ENCODE results near the gene FKBP3. TPM values are rescaled to one million over a fixed set of nuclear protein-coding genes. Genes with fewer than 3 reads are reported as not detected.
"Not testable (repeated sequence)": the region's sequence is repeated elsewhere in the genome, so short reads cannot be mapped to it uniquely, and the experiment has no call there.

FKBP3 gene
- total and polyA plus RNA-seq, 2 experiments from 2014 or later, result 114 to 699 TPM

DNA sequence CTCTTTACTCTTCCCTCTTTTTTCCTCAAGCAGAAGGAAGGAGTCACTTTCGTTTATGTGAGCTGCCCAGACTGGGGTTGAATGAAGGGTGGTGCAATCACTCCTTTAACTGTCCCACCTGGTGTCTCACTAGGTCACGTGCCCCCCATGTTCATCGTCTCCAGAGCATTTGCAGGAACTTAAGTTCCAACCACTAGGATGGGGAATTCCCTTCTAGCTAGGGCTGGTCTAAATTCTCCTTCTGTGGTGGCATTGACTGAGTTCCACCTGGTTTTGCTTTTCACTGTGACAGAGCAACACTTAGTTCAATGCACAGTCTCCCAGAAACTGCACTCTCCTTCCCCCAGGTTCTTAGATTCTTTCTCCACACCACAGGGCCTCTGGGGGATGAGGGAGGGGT, 10.9 kb upstream of the FKBP3 start (continued):
- TF ChIP-seq, protein P1, sequence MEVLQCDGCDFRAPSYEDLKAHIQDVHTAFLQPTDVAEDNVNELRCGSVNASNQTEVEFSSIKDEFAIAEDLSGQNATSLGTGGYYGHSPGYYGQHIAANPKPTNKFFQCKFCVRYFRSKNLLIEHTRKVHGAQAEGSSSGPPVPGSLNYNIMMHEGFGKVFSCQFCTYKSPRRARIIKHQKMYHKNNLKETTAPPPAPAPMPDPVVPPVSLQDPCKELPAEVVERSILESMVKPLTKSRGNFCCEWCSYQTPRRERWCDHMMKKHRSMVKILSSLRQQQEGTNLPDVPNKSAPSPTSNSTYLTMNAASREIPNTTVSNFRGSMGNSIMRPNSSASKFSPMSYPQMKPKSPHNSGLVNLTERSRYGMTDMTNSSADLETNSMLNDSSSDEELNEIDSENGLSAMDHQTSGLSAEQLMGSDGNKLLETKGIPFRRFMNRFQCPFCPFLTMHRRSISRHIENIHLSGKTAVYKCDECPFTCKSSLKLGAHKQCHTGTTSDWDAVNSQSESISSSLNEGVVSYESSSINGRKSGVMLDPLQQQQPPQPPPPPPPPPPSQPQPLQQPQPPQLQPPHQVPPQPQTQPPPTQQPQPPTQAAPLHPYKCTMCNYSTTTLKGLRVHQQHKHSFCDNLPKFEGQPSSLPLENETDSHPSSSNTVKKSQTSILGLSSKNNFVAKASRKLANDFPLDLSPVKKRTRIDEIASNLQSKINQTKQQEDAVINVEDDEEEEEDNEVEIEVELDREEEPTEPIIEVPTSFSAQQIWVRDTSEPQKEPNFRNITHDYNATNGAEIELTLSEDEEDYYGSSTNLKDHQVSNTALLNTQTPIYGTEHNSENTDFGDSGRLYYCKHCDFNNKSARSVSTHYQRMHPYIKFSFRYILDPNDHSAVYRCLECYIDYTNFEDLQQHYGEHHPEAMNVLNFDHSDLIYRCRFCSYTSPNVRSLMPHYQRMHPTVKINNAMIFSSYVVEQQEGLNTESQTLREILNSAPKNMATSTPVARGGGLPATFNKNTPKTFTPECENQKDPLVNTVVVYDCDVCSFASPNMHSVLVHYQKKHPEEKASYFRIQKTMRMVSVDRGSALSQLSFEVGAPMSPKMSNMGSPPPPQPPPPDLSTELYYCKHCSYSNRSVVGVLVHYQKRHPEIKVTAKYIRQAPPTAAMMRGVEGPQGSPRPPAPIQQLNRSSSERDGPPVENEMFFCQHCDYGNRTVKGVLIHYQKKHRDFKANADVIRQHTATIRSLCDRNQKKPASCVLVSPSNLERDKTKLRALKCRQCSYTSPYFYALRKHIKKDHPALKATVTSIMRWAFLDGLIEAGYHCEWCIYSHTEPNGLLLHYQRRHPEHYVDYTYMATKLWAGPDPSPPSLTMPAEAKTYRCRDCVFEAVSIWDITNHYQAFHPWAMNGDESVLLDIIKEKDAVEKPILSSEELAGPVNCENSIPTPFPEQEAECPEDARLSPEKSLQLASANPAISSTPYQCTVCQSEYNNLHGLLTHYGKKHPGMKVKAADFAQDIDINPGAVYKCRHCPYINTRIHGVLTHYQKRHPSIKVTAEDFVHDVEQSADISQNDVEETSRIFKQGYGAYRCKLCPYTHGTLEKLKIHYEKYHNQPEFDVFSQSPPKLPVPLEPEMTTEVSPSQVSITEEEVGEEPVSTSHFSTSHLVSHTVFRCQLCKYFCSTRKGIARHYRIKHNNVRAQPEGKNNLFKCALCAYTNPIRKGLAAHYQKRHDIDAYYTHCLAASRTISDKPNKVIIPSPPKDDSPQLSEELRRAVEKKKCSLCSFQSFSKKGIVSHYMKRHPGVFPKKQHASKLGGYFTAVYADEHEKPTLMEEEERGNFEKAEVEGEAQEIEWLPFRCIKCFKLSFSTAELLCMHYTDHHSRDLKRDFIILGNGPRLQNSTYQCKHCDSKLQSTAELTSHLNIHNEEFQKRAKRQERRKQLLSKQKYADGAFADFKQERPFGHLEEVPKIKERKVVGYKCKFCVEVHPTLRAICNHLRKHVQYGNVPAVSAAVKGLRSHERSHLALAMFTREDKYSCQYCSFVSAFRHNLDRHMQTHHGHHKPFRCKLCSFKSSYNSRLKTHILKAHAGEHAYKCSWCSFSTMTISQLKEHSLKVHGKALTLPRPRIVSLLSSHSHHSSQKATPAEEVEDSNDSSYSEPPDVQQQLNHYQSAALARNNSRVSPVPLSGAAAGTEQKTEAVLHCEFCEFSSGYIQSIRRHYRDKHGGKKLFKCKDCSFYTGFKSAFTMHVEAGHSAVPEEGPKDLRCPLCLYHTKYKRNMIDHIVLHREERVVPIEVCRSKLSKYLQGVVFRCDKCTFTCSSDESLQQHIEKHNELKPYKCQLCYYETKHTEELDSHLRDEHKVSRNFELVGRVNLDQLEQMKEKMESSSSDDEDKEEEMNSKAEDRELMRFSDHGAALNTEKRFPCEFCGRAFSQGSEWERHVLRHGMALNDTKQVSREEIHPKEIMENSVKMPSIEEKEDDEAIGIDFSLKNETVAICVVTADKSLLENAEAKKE (CRISPR knock-in tag; IDR thresholded peaks at IDR 0.05), result no peak
- no peak for TF ChIP-seq POLR2AphosphoS5 (IDR thresholded peaks at IDR 0.05; ENCODE audit: low read depth)

- Histone ChIP-seq H3K9me2 (ENCODE audit: insufficient read depth) (no peaks in the 10 kb centered on the region), H3K4me2 (no peak overlapping the region), H3K4me1 (ENCODE audit: insufficient read depth) (peaks cover 6% of the 10 kb centered on the region; the same call in 1 of the 2 replicates), H2AFZ (no peak overlapping the region), H4K20me1 (replicated peaks; ENCODE audit: insufficient read depth) (no peaks in the 10 kb centered on the region), H3F3A (replicated peaks; ENCODE audit: low read depth) (no peaks in the 10 kb centered on the region), H3K4me3 (no peak overlapping the region), H3K27me3 (ENCODE audit: insufficient read depth) (no peaks in the 10 kb centered on the region), H3K36me3 (ENCODE audit: insufficient read depth) (no peaks in the 10 kb centered on the region), H3K79me2 (replicated peaks; ENCODE audit: insufficient read depth) (peaks cover 59% of the 10 kb centered on the region), H3K27ac (ENCODE audit: low read depth) (no peak overlapping the region)
- H3K9me3 Mint-ChIP-seq, result no peaks in the 10 kb centered on the region
- no peaks in the 10 kb centered on the region for H3K27me3 Mint-ChIP-seq (ENCODE audit: insufficient read depth, low read depth, poor library complexity)
- no peak overlapping the region for H3K4me3 Mint-ChIP-seq
- TF ChIP-seq EZH2phosphoT487 (IDR thresholded peaks at IDR 0.05; ENCODE audit: unreplicated experiment), result no peak
- no peak overlapping the region for H3K27ac Mint-ChIP-seq
- peaks cover 20% of the 10 kb centered on the region for H3K36me3 Mint-ChIP-seq (ENCODE audit: low read depth)
- ATAC-seq, result no peak
- DNase-seq (ENCODE audit: low spot score), result no peak
- peaks cover 4% of the 10 kb centered on the region for H3K4me1 Mint-ChIP-seq
Measured at GRCh38 chr14:45144658-45145057, 10.4 kb upstream of the FKBP3 start.

DNA sequence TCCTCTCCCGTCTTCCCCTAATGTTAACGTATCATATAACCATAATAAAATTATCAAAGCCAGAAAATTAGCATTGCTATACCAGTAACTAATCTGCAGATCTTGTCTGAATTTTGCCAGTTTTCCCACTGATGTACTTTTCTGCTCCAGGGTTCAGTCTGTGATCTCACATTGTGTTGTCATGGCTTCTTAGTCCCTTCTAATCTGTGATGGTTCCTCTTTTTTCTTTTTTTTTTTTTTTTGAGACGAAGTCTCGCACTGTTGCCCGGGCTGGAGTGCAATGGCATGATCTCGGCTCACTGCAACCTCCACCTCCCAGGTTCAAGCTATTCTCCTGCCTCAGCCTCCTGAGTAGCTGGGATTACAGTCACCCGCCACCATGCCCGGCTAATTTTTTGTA, 7.8 kb upstream of the FKBP3 start:
- H3K36me3 ChIP-seq (ENCODE audit: insufficient read depth); H3K9me2 ChIP-seq (ENCODE audit: insufficient read depth); H3K4me3 Mint-ChIP-seq; H3K27me3 ChIP-seq (ENCODE audit: insufficient read depth); H3K27ac Mint-ChIP-seq; H3F3A ChIP-seq (replicated peaks; ENCODE audit: low read depth); H4K20me1 ChIP-seq (replicated peaks; ENCODE audit: insufficient read depth); H3K4me3 ChIP-seq; ATAC-seq; DNase-seq (ENCODE audit: low spot score); H3K4me1 ChIP-seq (ENCODE audit: insufficient read depth); H3K4me1 Mint-ChIP-seq; H2AFZ ChIP-seq; H3K4me2 ChIP-seq; H3K9me3 Mint-ChIP-seq; H3K27ac ChIP-seq (ENCODE audit: low read depth); H3K27me3 Mint-ChIP-seq (ENCODE audit: insufficient read depth, low read depth, poor library complexity): not testable (repeated sequence)
- peaks cover 80% of the 10 kb centered on the region for H3K79me2 ChIP-seq (replicated peaks; ENCODE audit: insufficient read depth)
- peaks cover 15% of the 10 kb centered on the region for H3K36me3 Mint-ChIP-seq (ENCODE audit: low read depth)
